ENCODE measurements around the gene DUOX2. TPM values are rescaled to one million over a fixed set of nuclear protein-coding genes. Genes with fewer than 3 reads are reported as not detected.

DUOX2 gene
- total and polyA plus RNA-seq, 2 of the 13 experiments (the other 11 are each of a cell fraction or from before 2014, with no cell fraction given) = 0.08 TPM; not detected in 1

DNA sequence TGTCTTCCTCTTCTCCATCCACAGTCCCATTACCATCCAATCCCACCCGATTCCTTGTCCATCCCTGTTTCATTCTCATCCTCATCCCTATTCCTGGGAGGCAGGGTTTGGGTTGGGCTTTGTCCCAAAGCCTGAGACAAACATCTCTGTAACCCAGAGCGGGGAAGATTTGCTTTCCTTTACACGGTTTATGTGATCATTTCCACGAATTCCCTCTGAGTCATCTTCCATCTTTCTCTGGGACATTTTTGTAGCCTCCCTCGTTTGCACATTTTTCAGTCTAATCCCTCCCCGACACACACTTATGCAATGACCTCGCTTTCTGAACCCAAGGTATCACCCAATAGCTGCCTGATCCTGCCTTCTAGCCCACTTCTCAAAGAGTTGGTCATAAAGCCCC, 22.8 kb downstream of the DUOX2 start (continued):
- TF ChIP-seq, protein P1, sequence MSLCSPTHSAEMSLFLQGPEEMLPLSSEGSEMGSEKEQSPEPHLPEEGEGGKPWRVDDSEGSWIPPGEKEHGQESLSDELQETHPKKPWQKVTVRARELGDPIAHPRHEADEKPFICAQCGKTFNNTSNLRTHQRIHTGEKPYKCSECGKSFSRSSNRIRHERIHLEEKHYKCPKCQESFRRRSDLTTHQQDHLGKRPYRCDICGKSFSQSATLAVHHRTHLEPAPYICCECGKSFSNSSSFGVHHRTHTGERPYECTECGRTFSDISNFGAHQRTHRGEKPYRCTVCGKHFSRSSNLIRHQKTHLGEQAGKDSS (CRISPR knock-in tag; IDR thresholded peaks at IDR 0.05; ENCODE audit: borderline replicate concordance, low read depth) = no peak
- TF ChIP-seq, protein P2, sequence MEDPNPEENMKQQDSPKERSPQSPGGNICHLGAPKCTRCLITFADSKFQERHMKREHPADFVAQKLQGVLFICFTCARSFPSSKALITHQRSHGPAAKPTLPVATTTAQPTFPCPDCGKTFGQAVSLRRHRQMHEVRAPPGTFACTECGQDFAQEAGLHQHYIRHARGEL (CRISPR knock-in tag; IDR thresholded peaks at IDR 0.05) = no peak
- no peak for TF ChIP-seq ZNF747 (CRISPR knock-in tag; IDR thresholded peaks at IDR 0.05; ENCODE audit: borderline replicate concordance)
- no peak for TF ChIP-seq RFX1 (IDR thresholded peaks at IDR 0.05)
- no peak for TF ChIP-seq HNRNPH1 (optimal IDR thresholded peaks at IDR 0.05; ENCODE audit: low read depth, low read length)
- peak; percentile 34; the same call in 1 of the 2 replicates for TF ChIP-seq CEBPG (CRISPR knock-in tag; IDR thresholded peaks at IDR 0.05)
- TF ChIP-seq FOXA1 (IDR thresholded peaks at IDR 0.05) = no peak
- TF ChIP-seq FOXA1 (CRISPR knock-in tag; IDR thresholded peaks at IDR 0.05) = peak; percentile 19; the same call in 1 of the 2 replicates
- TF ChIP-seq NCOA2 (CRISPR knock-in tag; IDR thresholded peaks at IDR 0.05) = no peak
- TF ChIP-seq, protein P3, sequence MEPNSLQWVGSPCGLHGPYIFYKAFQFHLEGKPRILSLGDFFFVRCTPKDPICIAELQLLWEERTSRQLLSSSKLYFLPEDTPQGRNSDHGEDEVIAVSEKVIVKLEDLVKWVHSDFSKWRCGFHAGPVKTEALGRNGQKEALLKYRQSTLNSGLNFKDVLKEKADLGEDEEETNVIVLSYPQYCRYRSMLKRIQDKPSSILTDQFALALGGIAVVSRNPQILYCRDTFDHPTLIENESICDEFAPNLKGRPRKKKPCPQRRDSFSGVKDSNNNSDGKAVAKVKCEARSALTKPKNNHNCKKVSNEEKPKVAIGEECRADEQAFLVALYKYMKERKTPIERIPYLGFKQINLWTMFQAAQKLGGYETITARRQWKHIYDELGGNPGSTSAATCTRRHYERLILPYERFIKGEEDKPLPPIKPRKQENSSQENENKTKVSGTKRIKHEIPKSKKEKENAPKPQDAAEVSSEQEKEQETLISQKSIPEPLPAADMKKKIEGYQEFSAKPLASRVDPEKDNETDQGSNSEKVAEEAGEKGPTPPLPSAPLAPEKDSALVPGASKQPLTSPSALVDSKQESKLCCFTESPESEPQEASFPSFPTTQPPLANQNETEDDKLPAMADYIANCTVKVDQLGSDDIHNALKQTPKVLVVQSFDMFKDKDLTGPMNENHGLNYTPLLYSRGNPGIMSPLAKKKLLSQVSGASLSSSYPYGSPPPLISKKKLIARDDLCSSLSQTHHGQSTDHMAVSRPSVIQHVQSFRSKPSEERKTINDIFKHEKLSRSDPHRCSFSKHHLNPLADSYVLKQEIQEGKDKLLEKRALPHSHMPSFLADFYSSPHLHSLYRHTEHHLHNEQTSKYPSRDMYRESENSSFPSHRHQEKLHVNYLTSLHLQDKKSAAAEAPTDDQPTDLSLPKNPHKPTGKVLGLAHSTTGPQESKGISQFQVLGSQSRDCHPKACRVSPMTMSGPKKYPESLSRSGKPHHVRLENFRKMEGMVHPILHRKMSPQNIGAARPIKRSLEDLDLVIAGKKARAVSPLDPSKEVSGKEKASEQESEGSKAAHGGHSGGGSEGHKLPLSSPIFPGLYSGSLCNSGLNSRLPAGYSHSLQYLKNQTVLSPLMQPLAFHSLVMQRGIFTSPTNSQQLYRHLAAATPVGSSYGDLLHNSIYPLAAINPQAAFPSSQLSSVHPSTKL (CRISPR knock-in tag; IDR thresholded peaks at IDR 0.05) = peak; percentile 50
- TF ChIP-seq, protein P4, sequence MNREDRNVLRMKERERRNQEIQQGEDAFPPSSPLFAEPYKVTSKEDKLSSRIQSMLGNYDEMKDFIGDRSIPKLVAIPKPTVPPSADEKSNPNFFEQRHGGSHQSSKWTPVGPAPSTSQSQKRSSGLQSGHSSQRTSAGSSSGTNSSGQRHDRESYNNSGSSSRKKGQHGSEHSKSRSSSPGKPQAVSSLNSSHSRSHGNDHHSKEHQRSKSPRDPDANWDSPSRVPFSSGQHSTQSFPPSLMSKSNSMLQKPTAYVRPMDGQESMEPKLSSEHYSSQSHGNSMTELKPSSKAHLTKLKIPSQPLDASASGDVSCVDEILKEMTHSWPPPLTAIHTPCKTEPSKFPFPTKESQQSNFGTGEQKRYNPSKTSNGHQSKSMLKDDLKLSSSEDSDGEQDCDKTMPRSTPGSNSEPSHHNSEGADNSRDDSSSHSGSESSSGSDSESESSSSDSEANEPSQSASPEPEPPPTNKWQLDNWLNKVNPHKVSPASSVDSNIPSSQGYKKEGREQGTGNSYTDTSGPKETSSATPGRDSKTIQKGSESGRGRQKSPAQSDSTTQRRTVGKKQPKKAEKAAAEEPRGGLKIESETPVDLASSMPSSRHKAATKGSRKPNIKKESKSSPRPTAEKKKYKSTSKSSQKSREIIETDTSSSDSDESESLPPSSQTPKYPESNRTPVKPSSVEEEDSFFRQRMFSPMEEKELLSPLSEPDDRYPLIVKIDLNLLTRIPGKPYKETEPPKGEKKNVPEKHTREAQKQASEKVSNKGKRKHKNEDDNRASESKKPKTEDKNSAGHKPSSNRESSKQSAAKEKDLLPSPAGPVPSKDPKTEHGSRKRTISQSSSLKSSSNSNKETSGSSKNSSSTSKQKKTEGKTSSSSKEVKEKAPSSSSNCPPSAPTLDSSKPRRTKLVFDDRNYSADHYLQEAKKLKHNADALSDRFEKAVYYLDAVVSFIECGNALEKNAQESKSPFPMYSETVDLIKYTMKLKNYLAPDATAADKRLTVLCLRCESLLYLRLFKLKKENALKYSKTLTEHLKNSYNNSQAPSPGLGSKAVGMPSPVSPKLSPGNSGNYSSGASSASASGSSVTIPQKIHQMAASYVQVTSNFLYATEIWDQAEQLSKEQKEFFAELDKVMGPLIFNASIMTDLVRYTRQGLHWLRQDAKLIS (CRISPR knock-in tag; IDR thresholded peaks at IDR 0.05) = no peak
- TF ChIP-seq, protein P5, sequence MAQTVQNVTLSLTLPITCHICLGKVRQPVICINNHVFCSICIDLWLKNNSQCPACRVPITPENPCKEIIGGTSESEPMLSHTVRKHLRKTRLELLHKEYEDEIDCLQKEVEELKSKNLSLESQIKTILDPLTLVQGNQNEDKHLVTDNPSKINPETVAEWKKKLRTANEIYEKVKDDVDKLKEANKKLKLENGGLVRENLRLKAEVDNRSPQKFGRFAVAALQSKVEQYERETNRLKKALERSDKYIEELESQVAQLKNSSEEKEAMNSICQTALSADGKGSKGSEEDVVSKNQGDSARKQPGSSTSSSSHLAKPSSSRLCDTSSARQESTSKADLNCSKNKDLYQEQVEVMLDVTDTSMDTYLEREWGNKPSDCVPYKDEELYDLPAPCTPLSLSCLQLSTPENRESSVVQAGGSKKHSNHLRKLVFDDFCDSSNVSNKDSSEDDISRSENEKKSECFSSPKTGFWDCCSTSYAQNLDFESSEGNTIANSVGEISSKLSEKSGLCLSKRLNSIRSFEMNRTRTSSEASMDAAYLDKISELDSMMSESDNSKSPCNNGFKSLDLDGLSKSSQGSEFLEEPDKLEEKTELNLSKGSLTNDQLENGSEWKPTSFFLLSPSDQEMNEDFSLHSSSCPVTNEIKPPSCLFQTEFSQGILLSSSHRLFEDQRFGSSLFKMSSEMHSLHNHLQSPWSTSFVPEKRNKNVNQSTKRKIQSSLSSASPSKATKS (CRISPR knock-in tag; IDR thresholded peaks at IDR 0.05) = no peak
- 0 out of 2 replicates have a peak, but pooled peaks have one; percentile 13 for TF ChIP-seq KDM1A (CRISPR knock-in tag; IDR thresholded peaks at IDR 0.05)
